ENCODE measurements around the gene AVEN.
"Not testable (repeated sequence)": the region's sequence is repeated elsewhere in the genome, so short reads cannot be mapped to it uniquely, and the experiment has no call there.

AVEN gene, protein sequence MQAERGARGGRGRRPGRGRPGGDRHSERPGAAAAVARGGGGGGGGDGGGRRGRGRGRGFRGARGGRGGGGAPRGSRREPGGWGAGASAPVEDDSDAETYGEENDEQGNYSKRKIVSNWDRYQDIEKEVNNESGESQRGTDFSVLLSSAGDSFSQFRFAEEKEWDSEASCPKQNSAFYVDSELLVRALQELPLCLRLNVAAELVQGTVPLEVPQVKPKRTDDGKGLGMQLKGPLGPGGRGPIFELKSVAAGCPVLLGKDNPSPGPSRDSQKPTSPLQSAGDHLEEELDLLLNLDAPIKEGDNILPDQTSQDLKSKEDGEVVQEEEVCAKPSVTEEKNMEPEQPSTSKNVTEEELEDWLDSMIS

DNA sequence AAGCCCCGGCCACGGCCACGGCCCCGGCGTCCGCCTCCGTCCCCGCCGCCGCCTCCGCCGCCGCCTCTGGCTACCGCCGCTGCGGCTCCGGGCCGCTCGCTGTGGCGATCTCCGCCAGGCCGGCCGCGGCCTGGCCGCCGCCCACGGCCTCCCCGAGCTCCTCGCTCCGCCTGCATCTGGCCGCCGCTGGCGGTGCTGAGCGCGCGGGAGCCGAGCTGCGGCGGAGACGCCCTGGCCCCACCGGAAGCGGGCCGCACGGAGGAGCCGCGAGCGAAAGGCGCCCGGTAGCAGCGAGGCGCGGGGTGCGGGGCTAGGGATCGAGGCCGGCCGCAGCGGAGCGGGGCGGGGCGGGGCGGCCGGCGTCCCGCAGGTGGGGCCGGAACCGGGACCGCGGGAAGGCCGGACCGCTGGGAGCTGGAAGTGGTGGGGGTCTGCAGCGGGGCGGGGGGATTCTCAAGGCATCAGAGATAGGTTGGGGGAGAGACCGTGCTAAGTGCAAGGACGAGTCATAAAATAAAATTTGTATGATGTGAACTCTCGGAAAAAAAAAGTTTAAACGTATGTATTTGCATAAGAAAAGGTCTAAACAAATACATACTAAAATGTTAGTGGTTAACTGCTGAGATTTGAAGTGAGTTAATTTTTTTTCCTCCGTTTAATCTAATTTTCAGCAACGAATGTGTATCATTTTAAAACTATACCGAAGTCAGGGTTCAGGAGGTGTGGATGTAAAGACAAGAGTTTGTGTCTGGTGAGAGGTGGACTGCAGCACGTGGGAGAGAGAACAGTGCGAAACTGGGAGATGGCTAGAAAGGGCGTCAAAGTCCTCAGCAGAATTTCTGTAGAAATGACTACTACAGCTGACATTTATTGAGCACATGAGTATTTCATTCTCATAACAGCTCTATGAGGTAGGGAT is at the start of gene AVEN:
Gene AVEN, minus strand, starts transcription at position 334 of the 919 bp plus-strand sequence. Its CDS starts 158 bp downstream, at position 176.
- peak; percentile 3 for DNase-seq

DNA sequence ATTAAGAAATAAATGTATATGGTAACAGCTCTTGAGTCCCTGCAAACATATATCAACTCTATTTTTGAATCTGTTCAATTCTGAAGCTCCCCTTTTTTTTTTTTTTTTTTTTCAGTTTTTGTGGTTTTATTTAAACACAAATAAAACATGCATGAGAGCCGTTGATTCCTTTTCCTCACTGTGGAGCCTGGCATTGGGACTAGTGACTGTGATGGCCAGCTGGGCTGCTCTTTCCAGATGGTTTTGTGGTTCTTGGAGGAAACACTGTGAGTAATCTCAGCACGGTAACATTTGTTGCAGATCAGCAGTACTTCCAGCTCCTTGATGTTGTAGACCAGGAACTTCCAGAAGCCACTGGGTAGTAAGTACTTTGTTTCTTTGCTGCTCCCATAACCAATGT is 46.7 kb upstream of the AVEN start:
- no peak for DNase-seq

DNA sequence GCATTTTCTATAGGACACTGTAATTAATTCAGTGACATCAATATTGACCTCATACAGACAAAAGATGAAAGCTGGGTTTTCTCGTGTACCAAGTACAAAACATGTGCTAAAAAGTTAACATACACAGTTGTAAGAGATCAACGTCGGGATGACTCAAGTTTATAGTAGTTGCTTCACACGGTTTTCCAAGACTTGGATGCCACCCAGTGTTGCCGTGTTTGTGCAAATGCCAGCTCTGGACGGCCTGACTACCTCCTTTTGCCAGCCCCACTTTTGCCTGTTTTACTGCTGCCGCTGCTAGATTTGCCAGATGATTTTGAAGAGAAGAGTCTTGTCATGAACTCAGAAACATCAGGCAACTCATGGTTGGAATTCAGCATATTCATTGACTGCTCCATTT is 45.1 kb upstream of the AVEN start:
- no peak for DNase-seq

DNA sequence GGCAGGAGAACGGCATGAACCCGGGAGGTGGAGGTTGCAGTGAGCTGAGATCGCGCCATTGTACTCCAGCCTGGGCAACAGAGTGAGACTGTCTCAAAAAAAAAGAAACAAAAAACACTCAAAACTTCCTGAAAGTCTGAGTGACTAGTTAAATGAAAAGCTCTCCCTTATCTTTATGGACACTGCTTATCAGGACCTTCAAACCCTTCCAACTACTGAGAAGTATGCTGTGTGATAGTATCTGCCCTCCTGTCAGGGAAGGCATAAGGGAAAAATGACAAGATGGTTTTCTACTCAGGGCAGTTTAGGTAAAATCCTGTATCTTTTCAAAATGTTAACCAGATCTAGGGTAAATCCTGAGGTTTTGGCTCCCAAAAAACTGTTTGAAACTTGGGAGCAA is 40.9 kb upstream of the AVEN start:
- DNase-seq, result no peak

DNA sequence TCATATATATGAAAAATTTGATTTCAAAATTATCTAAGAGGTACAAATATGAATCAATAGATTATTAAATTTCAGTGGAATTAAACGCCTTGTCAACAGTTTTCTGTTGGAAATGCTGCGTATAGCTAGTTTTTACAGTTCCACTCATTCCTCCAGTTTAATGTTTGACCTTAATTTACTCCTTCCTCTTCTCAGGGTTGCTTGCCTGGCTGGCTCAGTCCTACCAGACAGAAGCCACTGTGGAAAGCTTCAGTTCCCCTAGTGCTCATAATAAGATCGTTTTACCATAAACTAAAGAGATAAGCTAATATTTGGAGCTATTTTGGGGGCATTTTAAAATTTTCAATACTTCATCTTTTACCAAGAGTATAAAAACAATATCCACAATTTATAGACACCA is 39.9 kb upstream of the AVEN start:
- no peak for DNase-seq

DNA sequence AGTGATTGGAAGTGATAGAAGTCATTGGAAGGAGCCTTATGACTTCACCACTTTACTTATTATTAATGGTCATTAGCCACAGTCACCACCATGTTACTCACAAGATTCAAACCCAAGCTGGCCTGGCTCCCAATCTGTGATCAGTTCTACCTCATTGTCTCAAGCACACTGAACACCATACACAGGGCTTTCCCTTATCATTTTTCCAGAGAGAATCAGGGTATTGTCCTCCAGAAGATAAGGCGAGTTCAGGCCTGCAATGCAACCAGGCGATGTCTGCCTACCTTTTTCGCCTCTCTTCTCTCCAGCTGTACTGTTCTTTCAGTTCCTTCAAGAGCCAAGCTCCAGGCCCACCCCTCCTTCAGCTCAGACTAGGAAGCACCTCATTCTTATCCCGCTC is 37.8 kb upstream of the AVEN start:
- no peak for DNase-seq

DNA sequence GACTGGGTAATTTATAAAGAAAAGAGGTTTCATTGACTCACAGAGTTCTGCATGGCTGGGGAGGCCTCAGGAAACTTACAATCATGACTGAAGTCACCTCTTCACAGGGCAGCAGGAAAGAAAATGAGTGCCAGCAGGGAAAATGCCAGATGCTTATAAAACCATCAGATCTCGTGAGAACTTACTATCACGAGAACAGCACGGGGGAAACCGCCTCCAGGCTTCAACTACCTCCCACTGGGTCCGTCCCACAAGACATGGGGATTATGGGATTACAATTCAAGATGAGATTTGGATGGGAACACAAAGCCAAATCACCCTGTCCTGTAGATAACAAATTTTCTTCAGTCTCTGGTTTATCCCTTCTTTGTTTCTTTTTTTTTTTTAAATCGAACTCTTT is 31.0 kb upstream of the AVEN start:
- DNase-seq, result no peak

DNA sequence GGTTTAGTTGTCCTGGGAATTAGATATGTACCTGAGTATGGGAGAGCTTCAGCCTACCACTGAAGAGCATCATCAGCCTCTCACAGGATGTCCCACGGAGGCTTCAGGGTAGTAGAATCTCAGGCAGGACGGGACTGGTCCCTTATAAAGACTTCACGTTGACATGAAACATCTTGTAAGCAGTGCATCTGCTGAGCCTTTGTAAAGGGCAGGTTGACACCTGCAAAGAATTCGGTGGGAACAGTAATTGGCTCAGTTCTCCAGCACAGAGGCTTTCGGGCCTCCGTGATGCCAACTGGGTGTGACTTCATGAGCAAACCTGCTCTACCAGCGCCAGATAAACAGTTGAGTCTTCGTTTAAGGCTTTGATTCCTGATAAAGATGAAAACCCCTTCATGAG is 26.9 kb upstream of the AVEN start:
- DNase-seq, result no peak

DNA sequence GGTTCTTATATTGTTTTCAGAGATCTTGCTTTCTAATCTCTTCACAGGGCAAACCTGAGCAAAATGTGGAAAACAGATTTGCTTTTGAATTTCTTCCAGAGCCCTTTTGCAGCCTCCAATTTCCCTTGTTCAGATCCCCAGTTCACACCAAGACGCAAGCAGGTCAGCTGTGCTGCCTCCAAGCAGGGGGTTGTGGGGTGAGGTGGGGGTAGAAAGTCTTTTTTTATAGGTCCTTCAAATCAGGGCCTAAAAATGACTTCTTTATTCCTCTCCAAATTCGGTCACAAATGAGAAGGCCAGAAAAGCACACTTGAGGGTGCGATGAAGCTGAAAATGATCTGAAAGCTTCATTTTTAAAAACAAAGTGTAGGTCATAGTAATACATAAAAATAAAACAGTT is 26.3 kb upstream of the AVEN start:
- DNase-seq, result no peak

DNA sequence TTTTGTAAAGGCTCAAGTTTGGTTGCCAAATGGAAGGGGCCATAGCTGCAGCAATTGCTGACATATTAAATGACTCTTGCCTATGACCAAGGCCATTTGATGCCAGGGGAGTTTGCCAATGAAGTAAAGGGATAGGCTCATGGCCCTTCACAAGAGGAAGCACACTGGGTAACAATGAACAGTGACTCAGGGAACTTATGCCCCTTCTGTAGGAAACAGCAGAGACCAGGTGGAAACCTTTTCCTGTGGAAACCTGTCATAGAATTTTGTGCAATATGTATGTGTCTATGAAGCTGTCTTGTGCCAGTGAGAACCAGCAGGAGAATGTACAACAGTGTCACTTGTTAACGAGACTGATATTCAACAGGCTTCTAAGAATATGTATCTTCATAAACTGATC is 25.4 kb upstream of the AVEN start:
- no peak for DNase-seq

DNA sequence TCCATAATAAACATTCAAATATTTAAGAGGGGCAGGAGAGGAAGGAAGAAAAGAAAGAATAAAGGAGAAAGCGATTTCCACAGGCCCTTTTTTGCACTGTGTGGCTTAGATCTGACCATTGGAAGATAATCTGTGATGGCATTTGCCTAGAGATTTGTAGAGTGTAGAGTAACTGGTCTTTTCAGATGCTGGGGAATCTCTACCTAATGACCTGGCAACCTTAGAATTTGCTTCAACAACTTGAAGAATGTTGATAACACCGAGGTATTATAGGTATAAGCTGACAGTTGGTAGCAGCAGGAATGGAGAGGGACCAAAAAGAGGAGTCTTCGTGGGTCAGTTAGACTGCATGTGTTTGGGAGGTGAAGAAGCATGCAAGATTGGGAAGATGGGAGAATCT is 20.9 kb upstream of the AVEN start:
- no peak for DNase-seq

DNA sequence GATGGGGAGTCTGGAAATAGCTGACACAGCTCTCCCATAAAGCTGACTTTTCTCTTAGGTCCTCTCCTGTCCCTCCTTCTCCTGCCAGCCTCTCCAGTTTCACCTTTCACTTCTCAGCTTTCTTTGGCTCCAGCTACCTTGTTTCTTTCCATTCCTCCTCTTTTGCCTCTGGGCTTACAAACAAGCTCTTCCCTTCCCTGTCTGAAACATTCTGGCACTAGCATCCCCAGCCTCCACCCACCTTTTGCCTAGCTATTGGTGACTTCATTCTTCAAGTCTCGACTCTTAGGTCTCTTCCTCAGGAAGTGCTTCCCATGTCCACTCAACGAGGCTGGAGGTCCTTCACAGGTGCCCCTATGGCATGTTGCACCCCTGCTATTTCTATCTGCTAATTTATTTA is 20.5 kb upstream of the AVEN start:
- no peak for DNase-seq

DNA sequence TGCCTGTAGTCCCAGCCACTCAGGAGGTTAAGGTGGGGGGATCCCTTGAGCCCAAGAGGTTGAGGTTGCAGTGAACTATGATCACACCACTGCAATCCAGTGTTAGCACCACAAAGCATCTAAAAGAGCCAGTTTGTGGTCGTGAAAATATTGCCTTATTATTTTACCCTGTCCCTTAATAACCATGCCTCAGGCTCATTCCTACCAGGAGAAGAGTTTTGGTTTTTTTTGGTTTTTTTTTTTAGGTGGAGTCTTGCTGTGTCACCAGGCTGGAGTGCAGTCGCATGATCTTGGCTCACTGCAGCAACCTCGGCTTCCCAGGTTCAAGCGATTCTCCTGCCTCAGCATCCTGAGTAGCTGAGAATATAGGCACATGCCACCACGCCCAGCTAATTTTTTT is 17.9 kb upstream of the AVEN start:
- no peak for DNase-seq

DNA sequence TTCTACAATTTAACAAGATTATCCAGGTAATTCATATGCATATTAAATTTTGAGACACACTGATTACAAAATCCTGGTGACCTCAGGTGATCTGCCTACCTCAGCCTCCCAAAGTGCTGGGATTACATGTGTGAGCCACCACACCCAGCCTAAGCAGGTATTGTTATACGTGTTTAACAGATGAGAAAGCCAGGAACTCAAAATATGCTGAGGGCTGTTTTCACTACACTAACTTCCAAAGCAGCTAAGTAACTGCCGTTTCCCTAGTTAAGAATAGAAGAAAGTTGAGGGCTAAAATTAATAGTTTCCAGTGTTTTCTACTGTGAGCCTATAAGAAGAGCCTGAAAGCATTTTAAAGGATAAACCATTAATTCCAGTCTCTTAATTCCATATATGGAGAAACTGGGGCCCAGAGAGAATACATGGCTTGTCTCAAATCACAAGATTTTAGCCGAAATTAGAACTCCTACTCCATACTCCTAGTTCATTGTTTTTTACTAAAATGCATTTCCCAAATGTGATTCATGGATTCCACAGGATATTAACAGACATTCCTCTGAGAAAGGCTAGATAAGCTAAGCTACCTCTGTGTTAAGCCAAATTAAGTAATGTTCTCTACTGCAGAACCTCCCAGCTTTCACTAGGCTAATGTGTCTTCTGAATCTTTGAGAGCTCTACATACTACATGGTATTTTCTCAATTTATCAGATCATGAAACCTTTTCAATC is 17.0 kb upstream of the AVEN start:
- DNase-seq, result no peak

DNA sequence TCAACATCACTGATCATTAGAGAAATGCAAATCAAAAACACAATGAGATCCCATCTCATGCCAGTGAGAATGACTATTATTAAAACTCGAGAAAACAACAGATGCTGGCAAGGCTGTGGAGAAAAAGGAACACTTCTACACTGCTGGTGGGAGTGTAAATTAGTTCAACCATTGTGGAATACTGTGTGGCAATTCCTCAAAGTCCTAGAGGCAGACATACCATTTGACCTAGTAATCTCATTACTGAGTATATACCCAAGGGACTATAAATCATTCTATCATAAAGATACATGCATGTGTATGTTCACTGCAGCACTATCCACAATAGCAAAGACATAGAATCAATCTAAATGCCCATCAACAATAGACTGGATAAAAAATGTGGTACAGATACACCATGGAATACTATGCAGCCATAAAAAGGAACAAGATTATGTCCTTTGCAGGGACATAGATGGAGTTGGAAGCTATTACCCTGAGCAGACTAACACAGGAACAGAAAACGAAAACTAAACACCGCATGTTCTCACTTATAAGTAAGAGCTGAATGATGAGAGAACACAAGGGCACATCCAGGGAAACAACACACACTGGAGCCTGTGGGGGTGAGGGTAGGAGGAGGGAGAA is 15.2 kb upstream of the AVEN start:
- no peak for DNase-seq

DNA sequence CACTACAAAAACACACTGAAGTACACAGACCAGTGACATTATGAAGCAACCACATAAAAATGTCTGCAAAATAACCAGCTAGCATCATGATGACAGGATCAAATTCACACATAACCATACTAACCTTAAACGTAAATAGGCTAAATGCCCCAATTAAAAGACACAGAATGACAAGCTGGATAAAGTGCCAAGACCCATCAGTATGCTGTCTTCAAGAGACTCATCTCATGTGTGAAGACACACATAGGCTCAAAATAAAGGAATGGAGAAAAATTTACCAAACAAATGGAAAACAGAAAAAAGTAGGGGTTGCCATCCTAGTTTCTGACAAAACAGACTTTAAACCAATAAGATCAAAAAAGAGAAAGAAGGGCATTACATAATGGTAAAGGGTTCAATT is 11.4 kb upstream of the AVEN start:
- DNase-seq, result not testable (repeated sequence)

DNA sequence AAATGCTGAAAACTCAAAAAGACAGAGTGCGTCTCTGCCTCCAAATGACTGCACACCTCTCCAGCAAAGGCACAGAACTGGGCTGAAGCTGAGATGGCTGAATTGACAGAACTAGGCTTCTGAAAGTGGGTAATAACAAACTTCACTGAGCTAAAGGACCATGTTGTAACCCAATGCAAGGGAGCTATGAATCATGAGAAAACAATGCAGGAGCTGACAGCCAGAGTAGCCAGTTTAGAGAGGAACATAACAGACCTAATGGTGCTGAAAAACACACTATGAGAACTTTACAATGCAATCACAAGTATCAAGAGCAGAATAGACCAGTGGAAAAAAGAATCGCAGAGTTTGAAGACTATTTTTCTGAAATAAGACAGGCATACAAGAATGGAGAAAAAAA is 10.1 kb upstream of the AVEN start:
- DNase-seq, result no peak

DNA sequence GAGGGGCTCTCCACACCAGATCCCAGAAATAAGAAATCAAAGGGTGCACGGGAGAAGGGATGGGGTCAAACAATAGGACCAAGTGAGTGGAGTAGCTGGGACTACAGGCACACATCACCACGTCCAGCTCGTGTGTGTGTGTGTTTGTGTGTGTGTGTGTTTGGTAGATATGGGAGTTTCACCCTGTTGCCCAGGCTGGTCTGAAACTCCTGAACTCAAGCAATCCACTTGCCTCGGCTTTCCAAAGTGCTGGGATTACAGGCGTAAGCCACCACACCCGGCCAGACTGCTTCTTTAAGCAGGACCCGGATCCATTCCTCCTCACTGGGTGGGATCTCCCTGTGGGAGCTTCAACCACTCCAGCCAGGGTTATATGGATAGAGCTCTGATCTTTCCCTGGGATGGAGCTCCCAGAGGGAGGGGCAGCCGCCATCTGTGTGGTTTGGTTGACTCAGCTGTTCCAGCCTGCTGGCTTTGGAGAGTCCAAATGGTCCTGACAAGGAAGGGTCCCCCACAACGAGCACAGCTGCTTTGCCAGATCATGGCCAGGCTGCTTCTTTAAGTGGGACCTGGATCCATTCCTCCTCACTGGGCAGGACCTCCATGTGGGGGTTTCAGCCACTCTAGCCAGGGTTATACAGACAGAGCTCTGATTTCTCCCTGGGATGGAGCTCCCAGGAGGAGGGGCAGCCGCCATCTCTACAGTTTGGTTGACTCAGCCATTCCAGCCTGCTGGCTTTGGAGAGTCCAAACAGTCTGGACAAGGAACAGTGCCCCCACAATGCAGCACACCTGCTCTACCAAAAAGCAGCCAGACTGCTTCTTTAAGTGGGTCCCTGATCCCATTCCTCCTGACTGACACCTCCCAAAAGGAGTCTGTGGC is 9.1 kb upstream of the AVEN start:
- no peak for DNase-seq

DNA sequence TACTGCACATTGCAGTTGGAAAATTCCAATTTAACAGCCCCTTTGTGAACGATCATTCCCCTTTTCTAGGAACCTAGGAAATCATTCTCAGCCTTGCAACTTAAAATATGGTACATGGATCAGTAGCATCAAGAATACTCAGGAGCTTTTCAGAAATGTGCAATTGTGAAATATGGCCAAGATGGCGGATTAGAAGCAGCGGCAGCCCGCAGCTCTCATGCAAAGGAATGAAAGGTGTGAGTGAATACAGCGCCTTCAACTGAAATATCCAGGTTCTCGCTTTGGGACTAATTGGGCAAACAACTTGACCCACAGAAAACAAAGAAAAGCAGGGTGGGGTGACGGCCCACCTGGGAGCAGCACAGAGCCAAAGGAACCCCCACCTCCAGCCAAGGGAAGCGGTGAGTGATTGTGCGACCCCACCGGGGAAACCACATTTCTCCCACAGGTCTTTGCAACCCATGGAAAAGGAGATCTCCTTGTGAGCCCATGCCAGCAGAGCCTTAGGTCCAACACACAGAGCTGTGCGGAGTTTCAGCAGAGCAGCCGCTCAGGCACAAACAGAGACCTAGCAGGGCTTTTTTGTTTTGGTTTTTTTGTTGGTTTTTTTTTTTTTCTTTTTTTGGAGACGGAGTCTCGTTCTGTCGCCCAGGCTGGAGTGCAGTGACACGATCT is 7.6 kb upstream of the AVEN start:
- no peak for DNase-seq

DNA sequence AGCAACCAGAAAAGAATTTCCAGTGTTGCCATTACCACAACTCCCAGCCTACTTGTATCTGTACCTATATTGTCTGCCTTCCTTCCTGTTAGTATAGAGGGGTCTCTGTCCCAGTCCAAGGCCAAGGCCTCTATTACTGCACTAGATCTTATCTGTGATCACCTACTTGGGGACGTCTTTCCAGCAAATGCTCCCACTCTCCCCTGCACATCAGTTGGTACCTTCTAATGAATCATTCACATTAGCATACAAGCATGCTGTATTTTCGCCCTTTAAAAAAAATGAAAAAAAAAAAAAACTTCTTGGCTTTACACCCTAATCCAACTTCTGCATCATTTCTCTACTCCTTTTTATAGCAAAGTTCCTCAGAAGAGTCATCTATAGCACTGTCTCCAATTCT is 4.8 kb upstream of the AVEN start:
- no peak for DNase-seq

DNA sequence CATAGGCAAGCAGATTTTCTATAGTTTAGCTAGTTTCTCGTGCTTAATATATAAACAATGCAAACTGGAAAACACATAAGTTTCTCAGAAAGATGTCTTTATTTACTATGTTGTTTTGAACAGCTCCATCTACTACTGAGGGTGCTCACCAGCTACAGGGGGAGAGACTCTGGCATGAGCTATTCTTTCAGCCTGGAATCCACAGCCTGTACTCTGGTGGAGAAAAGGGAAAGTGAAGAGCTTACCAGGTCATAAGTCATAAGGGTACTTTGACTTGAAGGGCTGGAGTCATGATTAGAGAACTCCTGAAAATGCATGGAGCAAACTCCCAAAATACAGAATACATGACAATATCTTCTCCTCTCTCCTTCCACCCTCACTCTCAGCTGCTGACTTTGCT is 4.4 kb upstream of the AVEN start:
- no peak for DNase-seq

DNA sequence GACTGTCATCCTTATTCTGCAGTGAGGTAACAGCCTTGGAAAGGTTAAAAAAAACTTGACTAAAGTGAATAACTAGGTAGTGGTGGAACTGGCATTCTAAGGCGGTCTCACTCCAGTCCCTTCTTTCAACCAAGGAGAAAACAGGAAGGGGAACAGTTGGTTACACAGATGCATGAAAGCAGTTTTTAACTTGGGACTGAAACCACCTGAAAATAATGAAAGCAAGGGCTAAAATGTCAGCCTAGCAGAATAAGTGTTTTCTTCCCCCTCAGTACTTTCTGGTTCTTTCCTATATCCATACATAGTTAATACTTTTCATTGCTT is 748 bp upstream of the AVEN start:
- DNase-seq, result no peak
